Fibroblast of lung (primary cell): ENCODE data around the gene ROR2. TPM values are rescaled to one million over a fixed set of nuclear protein-coding genes. Genes with fewer than 3 reads are reported as not detected.

Experiments
- DNase-seq, 2 donors: peaks; one replicate each; pipeline versions ENCODE4 v3.0.0 to v3.0.0-alpha.2; 2010; ENCODE audit warnings: low read depth in 2 of 2
- H2AFZ ChIP-seq: 2 replicates; pipeline ENCODE4 v1.5.1; 2012; ENCODE audit warnings: low read length, control low read depth, inconsistent platforms
- H3K27ac ChIP-seq: 2 replicates; pipeline ENCODE4 v1.5.1; 2011; ENCODE audit warnings: low read length, control low read depth; ENCODE audit not compliant: insufficient read depth
- H3K27me3 ChIP-seq: 2 replicates; pipeline ENCODE4 v1.5.1; 2011; ENCODE audit warnings: mild to moderate bottlenecking, low read length; ENCODE audit not compliant: control insufficient read depth, insufficient read depth
- H3K36me3 ChIP-seq: 2 replicates; pipeline ENCODE4 v1.5.1; 2011; ENCODE audit warnings: low read length; ENCODE audit not compliant: control insufficient read depth, insufficient read depth
- H3K4me1 ChIP-seq: 2 replicates; pipeline ENCODE4 v1.5.1; 2011; ENCODE audit warnings: low read length; ENCODE audit not compliant: control insufficient read depth, insufficient read depth; ENCODE audit errors: extremely low read depth
- H3K4me2 ChIP-seq: 2 replicates; pipeline ENCODE4 v1.5.1; 2011; ENCODE audit warnings: low read length, control low read depth; ENCODE audit not compliant: insufficient read depth; ENCODE audit errors: extremely low read depth
- H3K4me3 ChIP-seq, 4 experiments: fragments of 200-600 bp in 1 of 4; sonication (generic) in 1 of 4; replicated peaks in 1 of 4; 2 replicates each; pipeline ENCODE4 v1.5.1; 2011 to 2016; ENCODE audit warnings: low read length in 4 of 4, low read depth in 3 of 4, mild to moderate bottlenecking in 3 of 4, control low read depth in 2 of 4, inconsistent platforms in 1 of 4, mixed read lengths in 1 of 4; ENCODE audit not compliant: insufficient read depth in 1 of 4; ENCODE audit errors: control extremely low read depth in 1 of 4
- H3K79me2 ChIP-seq: 2 replicates; pipeline ENCODE4 v1.5.1; 2012; ENCODE audit warnings: mild to moderate bottlenecking, low read length, inconsistent platforms; ENCODE audit not compliant: control insufficient read depth, insufficient read depth
- H3K9ac ChIP-seq: 2 replicates; pipeline ENCODE4 v1.5.1; 2011; ENCODE audit warnings: mild to moderate bottlenecking, low read length, control low read depth; ENCODE audit not compliant: insufficient read depth
- H3K9me3 ChIP-seq: 2 replicates; pipeline ENCODE4 v1.5.1; 2012; ENCODE audit warnings: low read depth, low read length; ENCODE audit not compliant: control insufficient read depth, insufficient read depth
- H4K20me1 ChIP-seq: 2 replicates; pipeline ENCODE4 v1.5.1; 2011; ENCODE audit warnings: low read length; ENCODE audit not compliant: control insufficient read depth, insufficient read depth; ENCODE audit errors: extremely low read depth
- EZH2 ChIP-seq: IDR thresholded peaks from 2 replicates; pipeline ENCODE4 v1.5.1; 2012; ENCODE audit warnings: low read length, control low read depth, mild to moderate bottlenecking; ENCODE audit errors: missing control alignments
- polyA plus RNA-seq, 2 donors: library from polyadenylated mRNA; depleted of rRNA in 1 of 2; stranded (reverse) in 1 of 2; unstranded in 1 of 2; fragments of >200 nt; gene quantifications; 2 replicates each; pipeline ENCODE4 v1.2.1, GENCODE V29; 2011 to 2012; ENCODE audit warnings: missing spikeins in 1 of 2
- total RNA-seq: library from RNA; depleted of rRNA; stranded (reverse); fragments of >200 nt; gene quantifications from 2 replicates; pipeline ENCODE4 v1.2.1, GENCODE V29; 2014
- TF ChIP-seq, protein P1 (sequence below), 2 donors: IDR thresholded peaks in 1 of 2; conservative IDR thresholded peaks in 1 of 2; 1 replicate in 1 of 2; 2 replicates in 1 of 2; pipeline ENCODE4 v1.5.1; 2011 to 2012; ENCODE audit warnings: low read length in 2 of 2, control low read depth in 1 of 2, inconsistent platforms in 1 of 2, low read depth in 1 of 2, mild to moderate bottlenecking in 1 of 2

The ROR2 gene
- total and polyA plus RNA-seq, 2 donors (not counting 1 experiment from before 2014, with no cell fraction given) = 2.3 to 27.9 TPM

DNA sequence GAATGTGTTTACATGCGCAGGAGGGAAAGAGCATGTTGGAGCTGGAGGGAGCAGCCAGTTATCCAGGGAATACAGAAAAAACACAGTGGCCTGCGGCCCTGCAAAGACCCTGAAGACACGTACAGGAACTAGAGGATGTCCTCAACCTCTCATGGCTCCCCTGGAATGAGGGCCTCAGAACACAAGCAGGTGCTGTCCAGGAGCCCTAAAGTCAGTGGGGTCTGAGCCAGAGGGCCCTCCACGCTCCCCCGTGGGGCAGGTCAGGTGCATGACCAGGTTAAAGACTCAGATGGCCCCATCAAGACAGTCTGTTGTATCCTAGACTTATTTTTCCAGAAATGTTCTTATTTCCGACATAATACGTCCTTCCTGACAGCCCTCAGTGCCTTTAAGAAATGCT is 106.9 kb downstream of the ROR2 start:
- Histone ChIP-seq H3K27ac (no peak overlapping the region), H3K9ac (no peak overlapping the region), H3K79me2 (no peaks in the 10 kb centered on the region), H3K27me3 (no peaks in the 10 kb centered on the region), H4K20me1 (no peaks in the 10 kb centered on the region), H3K36me3 (no peaks in the 10 kb centered on the region), H3K4me1 (peaks cover 12% of the 10 kb centered on the region), H3K4me3 (no peak overlapping the region), H3K9me3 (no peaks in the 10 kb centered on the region), H3K4me2 (no peak overlapping the region), H2AFZ (no peak overlapping the region)
- no peak for TF ChIP-seq EZH2
- TF ChIP-seq, protein P1, sequence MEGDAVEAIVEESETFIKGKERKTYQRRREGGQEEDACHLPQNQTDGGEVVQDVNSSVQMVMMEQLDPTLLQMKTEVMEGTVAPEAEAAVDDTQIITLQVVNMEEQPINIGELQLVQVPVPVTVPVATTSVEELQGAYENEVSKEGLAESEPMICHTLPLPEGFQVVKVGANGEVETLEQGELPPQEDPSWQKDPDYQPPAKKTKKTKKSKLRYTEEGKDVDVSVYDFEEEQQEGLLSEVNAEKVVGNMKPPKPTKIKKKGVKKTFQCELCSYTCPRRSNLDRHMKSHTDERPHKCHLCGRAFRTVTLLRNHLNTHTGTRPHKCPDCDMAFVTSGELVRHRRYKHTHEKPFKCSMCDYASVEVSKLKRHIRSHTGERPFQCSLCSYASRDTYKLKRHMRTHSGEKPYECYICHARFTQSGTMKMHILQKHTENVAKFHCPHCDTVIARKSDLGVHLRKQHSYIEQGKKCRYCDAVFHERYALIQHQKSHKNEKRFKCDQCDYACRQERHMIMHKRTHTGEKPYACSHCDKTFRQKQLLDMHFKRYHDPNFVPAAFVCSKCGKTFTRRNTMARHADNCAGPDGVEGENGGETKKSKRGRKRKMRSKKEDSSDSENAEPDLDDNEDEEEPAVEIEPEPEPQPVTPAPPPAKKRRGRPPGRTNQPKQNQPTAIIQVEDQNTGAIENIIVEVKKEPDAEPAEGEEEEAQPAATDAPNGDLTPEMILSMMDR (conservative IDR thresholded peaks at IDR 0.05 in 1 of 2, IDR thresholded peaks at IDR 0.05 in 1 of 2; ENCODE audit: low read depth in 1 of 2, low read length in 2 of 2) = no peak
- no peak for DNase-seq

DNA sequence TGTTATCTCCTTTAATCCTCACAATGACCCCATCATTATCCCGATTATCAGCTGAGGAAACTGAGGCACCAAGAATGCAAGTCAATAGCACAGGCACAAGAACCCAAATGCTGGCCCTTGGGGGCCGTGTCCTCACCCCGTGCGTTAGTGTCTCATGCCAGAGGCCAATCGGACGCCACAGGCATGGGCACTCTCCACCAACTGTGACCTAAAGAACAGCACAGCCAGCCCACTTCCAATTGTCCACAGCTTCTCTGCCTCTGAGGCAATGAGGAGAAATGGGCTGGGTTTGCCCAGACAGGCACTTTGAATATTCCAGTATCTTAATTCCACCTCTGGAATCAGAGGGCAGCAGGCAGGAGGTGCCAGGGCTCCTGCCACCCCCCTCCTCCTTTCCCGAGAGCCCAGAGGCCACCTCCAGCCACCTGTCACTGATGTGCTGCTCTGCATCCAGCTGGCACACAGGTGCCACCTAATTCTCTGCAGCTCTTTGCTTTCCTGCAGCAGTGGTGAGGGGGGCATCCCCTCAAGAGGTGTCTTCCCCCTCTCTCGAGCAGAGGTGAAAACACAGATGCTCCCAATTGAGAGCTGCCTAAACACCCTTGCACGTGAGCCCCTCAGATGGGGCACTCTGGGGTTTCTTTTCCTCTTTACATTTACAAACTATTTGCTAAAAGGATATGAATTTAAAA is 107.5 kb downstream of the ROR2 start:
- Histone ChIP-seq H3K4me2 (no peak overlapping the region), H3K4me1 (peaks cover 13% of the 10 kb centered on the region), H3K9me3 (no peaks in the 10 kb centered on the region), H4K20me1 (no peaks in the 10 kb centered on the region), H3K9ac (no peak overlapping the region), H2AFZ (no peak overlapping the region), H3K27me3 (no peaks in the 10 kb centered on the region), H3K27ac (no peak overlapping the region), H3K36me3 (no peaks in the 10 kb centered on the region), H3K79me2 (no peaks in the 10 kb centered on the region), H3K4me3 (no peak overlapping the region)
- TF ChIP-seq, protein P1 (conservative IDR thresholded peaks at IDR 0.05 in 1 of 2, IDR thresholded peaks at IDR 0.05 in 1 of 2; ENCODE audit: low read depth in 1 of 2, low read length in 2 of 2) = no peak
- no peak for TF ChIP-seq EZH2
- no peak for DNase-seq

DNA sequence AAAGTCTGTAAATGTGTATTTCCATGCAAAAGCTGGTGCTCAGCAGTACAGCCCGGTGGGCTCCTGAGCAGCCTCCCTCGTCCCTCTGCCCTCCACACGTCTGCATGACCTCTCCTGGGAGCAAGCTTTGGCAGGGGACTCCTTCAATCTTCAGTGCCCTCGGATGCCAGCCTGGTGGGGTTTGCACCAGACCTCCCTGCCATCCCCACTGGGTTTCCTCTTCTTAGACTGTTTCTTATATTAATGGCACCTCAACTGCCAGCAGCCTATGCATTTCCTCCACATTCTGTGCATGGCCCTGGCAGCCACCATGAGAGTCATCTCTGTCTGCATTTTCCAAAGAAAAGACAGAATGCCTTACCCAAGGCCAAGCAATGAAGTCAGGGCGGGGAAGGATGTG is 108.4 kb downstream of the ROR2 start:
- no peaks in the 10 kb centered on the region for H4K20me1 ChIP-seq
- no peak overlapping the region for H3K4me3 ChIP-seq
- no peak for DNase-seq
- H3K9me3 ChIP-seq = no peaks in the 10 kb centered on the region
- H3K27ac ChIP-seq = no peak overlapping the region
- no peak overlapping the region for H3K9ac ChIP-seq
- TF ChIP-seq EZH2 = no peak
- TF ChIP-seq, protein P1 (conservative IDR thresholded peaks at IDR 0.05 in 1 of 2, IDR thresholded peaks at IDR 0.05 in 1 of 2; ENCODE audit: low read depth in 1 of 2, low read length in 2 of 2) = no peak
- no peaks in the 10 kb centered on the region for H3K79me2 ChIP-seq
- no peaks in the 10 kb centered on the region for H3K27me3 ChIP-seq
- no peaks in the 10 kb centered on the region for H3K36me3 ChIP-seq
- peaks cover 11% of the 10 kb centered on the region for H3K4me1 ChIP-seq
- H2AFZ ChIP-seq = no peak overlapping the region
- no peak overlapping the region for H3K4me2 ChIP-seq
